Neuronal stem cell (in vitro differentiated cells): Measurements from ENCODE around the gene EFNA1.

Source experiments
- DNase-seq: peaks from one replicate; pipeline ENCODE4 v3.0.0-alpha.2; 2013; ENCODE audit warnings: low spot score
- H2AFZ ChIP-seq: one replicate; pipeline ENCODE4 v1.6.1; 2013; ENCODE audit warnings: mild to moderate bottlenecking, low read length, inconsistent platforms
- H2AK5ac ChIP-seq: 2 replicates; pipeline ENCODE4 v1.6.1; 2013; ENCODE audit warnings: low read depth, mild to moderate bottlenecking, inconsistent platforms, low read length, moderate library complexity, mixed read lengths
- H2BK120ac ChIP-seq: 2 replicates; pipeline ENCODE4 v1.6.1; 2013; ENCODE audit warnings: low read depth, mild to moderate bottlenecking, inconsistent platforms, low read length, moderate library complexity, mixed read lengths
- H2BK12ac ChIP-seq: one replicate; pipeline ENCODE4 v1.6.1; 2013; ENCODE audit warnings: low read length, inconsistent platforms
- H2BK15ac ChIP-seq: 2 replicates; pipeline ENCODE4 v1.6.1; 2013; ENCODE audit warnings: mild to moderate bottlenecking, low read length, inconsistent platforms, mixed read lengths
- H2BK5ac ChIP-seq: one replicate; pipeline ENCODE4 v1.6.1; 2013; ENCODE audit warnings: inconsistent platforms, mild to moderate bottlenecking, low read length, moderate library complexity
- H3K14ac ChIP-seq: one replicate; pipeline ENCODE4 v1.6.1; 2013; ENCODE audit warnings: low read length, inconsistent platforms
- H3K18ac ChIP-seq: 2 replicates; pipeline ENCODE4 v1.6.1; 2013; ENCODE audit warnings: low read length, inconsistent platforms
- H3K23ac ChIP-seq: 2 replicates; pipeline ENCODE4 v1.6.1; 2013; ENCODE audit warnings: low read depth, mild to moderate bottlenecking, mixed read lengths, low read length, inconsistent platforms; ENCODE audit not compliant: poor library complexity
- H3K27ac ChIP-seq: replicated peaks from 3 replicates; pipeline ENCODE4 v1.5.1; 2013; ENCODE audit warnings: low read length, inconsistent platforms
- H3K27me3 ChIP-seq, 3 experiments: 2 replicates each; pipeline ENCODE4 v1.6.1; 2013; ENCODE audit warnings: low read length in 3 of 3, mild to moderate bottlenecking in 2 of 3, inconsistent platforms in 1 of 3, low read depth in 1 of 3, mixed read lengths in 1 of 3, moderate library complexity in 1 of 3; ENCODE audit not compliant: control insufficient read depth in 3 of 3, insufficient read depth in 3 of 3
- H3K36me3 ChIP-seq, 2 donors: replicated peaks in 1 of 2; 2 replicates each; pipeline ENCODE4 v1.6.1; 2013; ENCODE audit warnings: low read length in 2 of 2; ENCODE audit not compliant: control insufficient read depth in 2 of 2, insufficient read depth in 2 of 2
- H3K4ac ChIP-seq: 2 replicates; pipeline ENCODE4 v1.6.1; 2013; ENCODE audit warnings: inconsistent platforms, mild to moderate bottlenecking, low read length, moderate library complexity
- H3K4me1 ChIP-seq, 2 donors: 1 replicate in 1 of 2; 2 replicates in 1 of 2; pipeline ENCODE4 v1.6.1; 2013; ENCODE audit warnings: low read length in 2 of 2, low read depth in 1 of 2; ENCODE audit not compliant: control insufficient read depth in 2 of 2, insufficient read depth in 1 of 2
- H3K4me2 ChIP-seq: one replicate; pipeline ENCODE4 v1.6.1; 2013; ENCODE audit warnings: mild to moderate bottlenecking, low read length, inconsistent platforms; ENCODE audit not compliant: insufficient read depth, poor library complexity, severe bottlenecking
- H3K4me3 ChIP-seq, 2 donors: 2 replicates each; pipeline ENCODE4 v1.5.1; 2013; ENCODE audit warnings: low read length in 2 of 2, mild to moderate bottlenecking in 2 of 2, inconsistent platforms in 1 of 2, moderate library complexity in 1 of 2
- H3K79me1 ChIP-seq: one replicate; pipeline ENCODE4 v1.6.1; 2013; ENCODE audit warnings: low read depth, mild to moderate bottlenecking, inconsistent platforms, low read length, moderate library complexity
- H3K9ac ChIP-seq: one replicate; pipeline ENCODE4 v1.6.1; 2013; ENCODE audit warnings: mild to moderate bottlenecking, low read depth, low read length, inconsistent platforms; ENCODE audit not compliant: poor library complexity
- H3K9me3 ChIP-seq, 2 donors: replicated peaks in 1 of 2; 2 replicates each; pipeline versions ENCODE3 to v1.6.1; 2013; ENCODE audit warnings: low read length in 2 of 2, mild to moderate bottlenecking in 2 of 2, inconsistent platforms in 1 of 2, low read depth in 1 of 2, mixed read lengths in 1 of 2, moderate library complexity in 1 of 2; ENCODE audit not compliant: control insufficient read depth in 2 of 2, insufficient read depth in 1 of 2
- H4K8ac ChIP-seq: one replicate; pipeline ENCODE4 v1.6.1; 2013; ENCODE audit warnings: low read depth, mild to moderate bottlenecking, inconsistent platforms, low read length, moderate library complexity
- H4K91ac ChIP-seq: one replicate; pipeline ENCODE4 v1.6.1; 2013; ENCODE audit warnings: low read length, low read depth, mild to moderate bottlenecking, inconsistent platforms; ENCODE audit not compliant: poor library complexity
- WGBS, 2 donors: extraction: QIAGEN DNeasy Blood & Tissue Kit; methylation state at CpG; one replicate each; pipeline ENCODE4 v1.1.7; 2013; ENCODE audit warnings: missing lambda C conversion rate in 2 of 2, mixed read lengths in 1 of 2; ENCODE audit not compliant: insufficient read length in 2 of 2, insufficient replicate concordance in 1 of 2; ENCODE audit errors: extremely low coverage in 2 of 2; 5-methylcytosine and 5-hydroxymethylcytosine counted together

The EFNA1 gene

GRCh38 chr1:155093911-155094621, 33.6 kb upstream of the EFNA1 start:
- no peak overlapping the region for H2BK120ac ChIP-seq
- peaks cover 3 to 11% of the 10 kb centered on the region in 2 donors for H3K4me1 ChIP-seq
- H4K8ac ChIP-seq = no peak overlapping the region
- peaks cover 0 to 21% (median 3%) of the 10 kb centered on the region in 3 experiments for H3K27me3 ChIP-seq
- H3K36me3 ChIP-seq = no peaks in the 10 kb centered on the region
- no peak overlapping the region for H3K18ac ChIP-seq
- H3K9ac ChIP-seq = no peak overlapping the region
- H2AK5ac ChIP-seq = peak overlapping the region; percentile 71
- H3K79me1 ChIP-seq = no peaks in the 10 kb centered on the region
- no peak for DNase-seq
- H3K4me3 ChIP-seq = no peak overlapping the region
- no peak overlapping the region for H3K4me2 ChIP-seq
- H3K23ac ChIP-seq = peak overlapping the region; percentile 8
- WGBS, 2 donors = no CpG with 5 or more reads among the region's 13 CpGs
- H2AFZ ChIP-seq = peak overlapping the region; percentile 75
- no peak overlapping the region for H2BK5ac ChIP-seq
- no peak overlapping the region for H3K4ac ChIP-seq
- H2BK12ac ChIP-seq = no peak overlapping the region
- peak overlapping the region; percentile 20 for H2BK15ac ChIP-seq
- H3K14ac ChIP-seq = no peak overlapping the region
- H3K27ac ChIP-seq = peak overlapping the region; percentile 9
- peaks cover 0 to 2% of the 10 kb centered on the region in 2 donors for H3K9me3 ChIP-seq
- no peak overlapping the region for H4K91ac ChIP-seq

DNA sequence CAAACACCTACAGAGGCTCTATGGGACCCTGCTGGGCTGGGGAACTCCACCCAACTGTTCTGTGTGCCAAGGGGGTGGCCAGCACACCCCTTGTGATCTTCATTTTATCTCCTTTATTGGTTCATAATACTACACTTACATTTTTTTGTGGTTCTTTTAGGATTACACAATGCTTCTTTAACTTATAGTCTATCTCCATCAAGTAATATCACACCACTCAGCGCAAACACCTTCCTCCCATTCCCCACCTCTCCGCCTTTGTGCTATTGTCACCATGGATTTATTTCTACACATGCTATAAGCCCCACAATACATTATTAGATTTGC, 33.1 kb upstream of the EFNA1 start:
- Histone ChIP-seq H3K14ac (no peak overlapping the region), H3K27ac (no peak overlapping the region), H3K23ac (no peak overlapping the region), H3K79me1 (no peaks in the 10 kb centered on the region), H4K91ac (no peak overlapping the region), H2BK12ac (no peak overlapping the region), H3K36me3 (no peaks in the 10 kb centered on the region), H2BK120ac (no peak overlapping the region), H3K9ac (no peak overlapping the region), H3K27me3 (peaks cover 0 to 21% (median 3%) of the 10 kb centered on the region in 3 experiments), H3K4me1 (peaks cover 3 to 11% of the 10 kb centered on the region in 2 donors), H3K4ac (no peak overlapping the region), H2AFZ (no peak overlapping the region), H3K18ac (no peak overlapping the region), H2AK5ac (no peak overlapping the region), H2BK15ac (no peak overlapping the region), H4K8ac (no peak overlapping the region), H3K4me3 (no peak overlapping the region), H3K9me3 (peaks cover 0 to 2% of the 10 kb centered on the region in 2 donors), H3K4me2 (no peak overlapping the region), H2BK5ac (no peak overlapping the region)
- no peak for DNase-seq
- WGBS, 2 donors = no CpG with 5 or more reads among the region's 2 CpGs

DNA sequence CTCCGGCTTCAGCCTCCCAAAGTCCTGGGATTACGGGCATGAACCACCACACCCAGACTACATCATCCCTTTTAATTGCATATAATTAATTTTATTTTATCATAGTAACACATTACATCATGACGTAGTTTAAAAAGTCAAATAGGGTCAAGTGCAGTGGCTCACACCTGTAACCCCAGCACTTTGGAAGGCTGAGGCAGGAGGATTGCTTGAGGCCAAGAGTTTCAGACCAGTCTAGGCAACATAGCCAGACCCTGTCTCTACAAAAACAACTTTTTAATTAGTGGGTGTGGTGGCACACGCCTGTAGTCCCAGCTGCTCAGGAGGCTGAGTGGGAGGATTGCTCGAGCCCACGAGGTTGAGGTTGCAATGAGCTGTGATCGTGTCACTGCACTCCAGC, 28.3 kb upstream of the EFNA1 start:
- no peak overlapping the region for H4K91ac ChIP-seq
- no peak overlapping the region for H2AK5ac ChIP-seq
- H2BK5ac ChIP-seq = no peak overlapping the region
- no peak overlapping the region for H3K27ac ChIP-seq
- peaks cover 0 to 20% (median 0%) of the 10 kb centered on the region in 3 experiments for H3K27me3 ChIP-seq
- no peak overlapping the region for H4K8ac ChIP-seq
- H3K4me3 ChIP-seq = no peak overlapping the region
- no peak overlapping the region for H2AFZ ChIP-seq
- DNase-seq = no peak
- H3K4me1 ChIP-seq = peaks cover 0 to under 1% of the 10 kb centered on the region in 2 donors
- no peaks in the 10 kb centered on the region for H3K36me3 ChIP-seq
- H3K9ac ChIP-seq = no peak overlapping the region
- WGBS, 2 donors = no CpG with 5 or more reads among the region's 7 CpGs
- H3K4ac ChIP-seq = no peak overlapping the region
- no peak overlapping the region for H3K18ac ChIP-seq
- H3K14ac ChIP-seq = no peak overlapping the region
- no peak overlapping the region for H3K23ac ChIP-seq
- H3K9me3 ChIP-seq = no peaks in the 10 kb centered on the region
- no peaks in the 10 kb centered on the region for H3K79me1 ChIP-seq
- H3K4me2 ChIP-seq = no peak overlapping the region
- no peak overlapping the region for H2BK15ac ChIP-seq
- H2BK12ac ChIP-seq = no peak overlapping the region
- no peak overlapping the region for H2BK120ac ChIP-seq

GRCh38 chr1:155103325-155103724, 24.4 kb upstream of the EFNA1 start:
- DNase-seq = no peak
- no peak overlapping the region for H2BK12ac ChIP-seq
- H3K14ac ChIP-seq = no peak overlapping the region
- H3K4me2 ChIP-seq = no peak overlapping the region
- H3K9ac ChIP-seq = no peak overlapping the region
- H3K27ac ChIP-seq = no peak overlapping the region
- H3K4me1 ChIP-seq = no peaks in the 10 kb centered on the region
- no peak overlapping the region for H3K18ac ChIP-seq
- H2BK120ac ChIP-seq = no peak overlapping the region
- no peak overlapping the region for H2AFZ ChIP-seq
- H3K9me3 ChIP-seq = no peaks in the 10 kb centered on the region
- H2BK15ac ChIP-seq = no peak overlapping the region
- no peak overlapping the region for H4K91ac ChIP-seq
- H3K36me3 ChIP-seq = no peaks in the 10 kb centered on the region
- no peak overlapping the region for H3K4me3 ChIP-seq
- no peak overlapping the region for H2AK5ac ChIP-seq
- no peak overlapping the region for H2BK5ac ChIP-seq
- H3K23ac ChIP-seq = no peak overlapping the region
- peaks cover 0 to 42% (median 0%) of the 10 kb centered on the region in 3 experiments for H3K27me3 ChIP-seq
- H4K8ac ChIP-seq = no peak overlapping the region
- no CpG with 5 or more reads among the region's 9 CpGs for WGBS, 2 donors
- H3K4ac ChIP-seq = no peak overlapping the region
- no peaks in the 10 kb centered on the region for H3K79me1 ChIP-seq
